Nephron (organoid): ENCODE results near the gene TFF2.

ENCODE experiments used
- H3K27ac Mint-ChIP-seq, 3 experiments: 2 replicates each; pipeline ENCODE4 v1.8.0; 2020; ENCODE audit warnings: mixed read lengths in 3 of 3, mild to moderate bottlenecking in 2 of 3, moderate library complexity in 1 of 3
- H3K27me3 Mint-ChIP-seq: 2 replicates; pipeline ENCODE4 v1.8.0; 2021; ENCODE audit warnings: low read depth, mild to moderate bottlenecking, moderate library complexity, mixed read lengths
- H3K36me3 Mint-ChIP-seq: 2 replicates; pipeline ENCODE4 v1.8.0; 2020; ENCODE audit warnings: low read depth, mixed read lengths
- H3K4me1 Mint-ChIP-seq: 2 replicates; pipeline ENCODE4 v1.8.0; 2020; ENCODE audit warnings: mixed read lengths
- H3K4me3 Mint-ChIP-seq, 3 experiments: 2 replicates each; pipeline ENCODE4 v1.8.0; 2020; ENCODE audit warnings: mild to moderate bottlenecking in 3 of 3, mixed read lengths in 3 of 3, moderate library complexity in 2 of 3
- H3K9me3 Mint-ChIP-seq: 2 replicates; pipeline ENCODE4 v1.8.0; 2020; ENCODE audit warnings: mixed read lengths
- CTCF ChIP-seq, 3 experiments: fragments of 200-600 bp; sonication (generic); IDR thresholded peaks; one replicate each; pipeline ENCODE4 v1.5.0; 2021; ENCODE audit warnings: antibody characterized with exemption in 3 of 3; ENCODE audit not compliant: unreplicated experiment in 3 of 3

Gene TFF2

GRCh38 chr21:42317341-42317741 is 33.5 kb downstream of the TFF2 start:
- H3K27ac Mint-ChIP-seq: no peak overlapping the region
- H3K4me3 Mint-ChIP-seq: no peak overlapping the region
- no peaks in the 10 kb centered on the region for H3K9me3 Mint-ChIP-seq
- H3K4me1 Mint-ChIP-seq: peaks cover 22% of the 10 kb centered on the region
- no peaks in the 10 kb centered on the region for H3K36me3 Mint-ChIP-seq
- peaks cover 17% of the 10 kb centered on the region for H3K27me3 Mint-ChIP-seq
- no peak for TF ChIP-seq CTCF (IDR thresholded peaks at IDR 0.05; ENCODE audit: unreplicated experiment in 3 of 3)

- H3K9me3 Mint-ChIP-seq: no peaks in the 10 kb centered on the region
- no peak for TF ChIP-seq CTCF (IDR thresholded peaks at IDR 0.05; ENCODE audit: unreplicated experiment in 3 of 3)
Observed at GRCh38 chr21:42316891-42317290, 33.9 kb downstream of the TFF2 start.

GRCh38 chr21:42315296-42315891 is 35.4 kb downstream of the TFF2 start, which contains the start of gene TFF3:
TSS of gene TFF3 (minus strand) at chr21:42315409. CDS start at chr21:42315374, 35 bp downstream.
- Mint-ChIP-seq H3K27me3 (peaks cover 27% of the 10 kb centered on the region), H3K27ac (peak within 1 kb of the TSS; percentile 65 to 82 (median 78)), H3K4me1 (peaks cover 23% of the 10 kb centered on the region), H3K9me3 (no peaks in the 10 kb centered on the region), H3K4me3 (peak within 1 kb of the TSS in 1 of 3 experiments; percentile 19), H3K36me3 (no peaks in the 10 kb centered on the region)
- no peak for TF ChIP-seq CTCF (IDR thresholded peaks at IDR 0.05; ENCODE audit: unreplicated experiment in 3 of 3)

More at GRCh38 chr21:42316891-42317290, 33.9 kb downstream of the TFF2 start:
- Mint-ChIP-seq H3K4me1 (peaks cover 22% of the 10 kb centered on the region), H3K27ac (no peak overlapping the region), H3K36me3 (no peaks in the 10 kb centered on the region), H3K27me3 (peaks cover 21% of the 10 kb centered on the region), H3K4me3 (no peak overlapping the region)

GRCh38 chr21:42314616-42315295 is 36.0 kb downstream of the TFF2 start:
- peaks cover 30% of the 10 kb centered on the region for H3K4me1 Mint-ChIP-seq
- no peaks in the 10 kb centered on the region for H3K9me3 Mint-ChIP-seq
- peak overlapping the region; percentile 65 to 82 (median 78) for H3K27ac Mint-ChIP-seq
- no peaks in the 10 kb centered on the region for H3K36me3 Mint-ChIP-seq
- peaks cover 29% of the 10 kb centered on the region for H3K27me3 Mint-ChIP-seq
- H3K4me3 Mint-ChIP-seq: no peak overlapping the region
- no peak for TF ChIP-seq CTCF (IDR thresholded peaks at IDR 0.05; ENCODE audit: unreplicated experiment in 3 of 3)

- H3K4me3 Mint-ChIP-seq: no peak overlapping the region
- peak overlapping the region in 1 of 3 experiments; percentile 49 for H3K27ac Mint-ChIP-seq
- peaks cover 34% of the 10 kb centered on the region for H3K27me3 Mint-ChIP-seq
- H3K9me3 Mint-ChIP-seq: no peaks in the 10 kb centered on the region
- no peaks in the 10 kb centered on the region for H3K36me3 Mint-ChIP-seq
- H3K4me1 Mint-ChIP-seq: peaks cover 38% of the 10 kb centered on the region
- no peak for TF ChIP-seq CTCF (IDR thresholded peaks at IDR 0.05; ENCODE audit: unreplicated experiment in 3 of 3)
Observed at GRCh38 chr21:42313501-42313969, 37.3 kb downstream of the TFF2 start.
